ENCODE results near the gene APOBEC2.
"Not testable (repeated sequence)": the region's sequence is repeated elsewhere in the genome, so short reads cannot be mapped to it uniquely, and the experiment has no call there.

APOBEC2 gene

GRCh38 chr6:41053041-41053440, at the start of gene APOBEC2:
Gene APOBEC2 (plus strand): TSS chr6:41053202. CDS start chr6:41053348, 146 bp downstream.
- no peak for DNase-seq (ENCODE audit: low read depth)
- H3K4me3 ChIP-seq (ENCODE audit: low read length): no peak within 1 kb of the TSS
- no peak for TF ChIP-seq CTCF (IDR thresholded peaks at IDR 0.05; ENCODE audit: insufficient read depth, low read depth, low read length, missing control alignments)

- not testable (repeated sequence) for H3K4me3 ChIP-seq (ENCODE audit: low read length)
- DNase-seq (ENCODE audit: low read depth): peak; percentile 65
- peak; percentile 63 for TF ChIP-seq CTCF (IDR thresholded peaks at IDR 0.05; ENCODE audit: insufficient read depth, low read depth, low read length, missing control alignments)
Observed at GRCh38 chr6:41006217-41006616, 46.8 kb upstream of the APOBEC2 start.

DNA sequence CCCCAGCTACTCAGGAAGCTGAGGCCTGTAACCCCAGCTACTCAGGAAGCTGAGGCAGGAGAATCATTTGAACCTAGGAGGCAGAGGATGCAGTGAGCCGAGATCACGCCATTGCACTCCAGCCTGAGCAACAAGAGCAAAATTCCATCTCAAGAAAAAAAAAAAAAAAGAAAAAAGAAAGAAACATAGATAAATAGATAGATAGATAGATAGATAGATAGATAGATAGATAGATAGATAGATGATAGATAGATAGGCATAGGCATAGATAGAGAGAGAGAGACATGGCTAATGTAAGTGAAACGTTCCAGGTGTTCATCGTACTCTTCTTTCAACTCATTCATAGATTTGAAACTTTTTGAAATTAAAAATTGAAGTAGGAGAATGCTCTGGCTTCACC, 46.0 kb upstream of the APOBEC2 start:
- H3K4me3 ChIP-seq (ENCODE audit: low read length); DNase-seq (ENCODE audit: low read depth): not testable (repeated sequence)

DNA sequence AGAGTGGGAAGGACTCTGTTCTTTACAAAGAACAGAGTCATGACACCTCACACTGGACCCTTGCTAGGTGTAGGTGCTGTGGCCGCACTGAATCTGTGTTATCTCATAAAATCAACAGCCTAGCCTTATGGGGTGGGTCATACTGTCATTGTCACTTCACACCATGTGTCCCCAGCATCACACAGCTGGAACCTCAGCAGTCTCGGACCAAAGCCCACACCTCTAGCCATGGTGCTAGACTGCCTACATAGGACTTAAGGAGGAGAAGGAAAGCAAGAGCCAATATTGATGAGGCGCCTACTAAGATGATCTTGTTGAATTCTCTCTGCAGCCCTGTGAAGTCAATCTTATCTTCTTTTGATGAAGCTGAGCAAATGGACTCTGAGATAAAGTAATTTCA, 45.0 kb upstream of the APOBEC2 start:
- TF ChIP-seq CTCF (IDR thresholded peaks at IDR 0.05; ENCODE audit: insufficient read depth, low read depth, low read length, missing control alignments): no peak
- no peak overlapping the region for H3K4me3 ChIP-seq (ENCODE audit: low read length)
- no peak for DNase-seq (ENCODE audit: low read depth)

DNA sequence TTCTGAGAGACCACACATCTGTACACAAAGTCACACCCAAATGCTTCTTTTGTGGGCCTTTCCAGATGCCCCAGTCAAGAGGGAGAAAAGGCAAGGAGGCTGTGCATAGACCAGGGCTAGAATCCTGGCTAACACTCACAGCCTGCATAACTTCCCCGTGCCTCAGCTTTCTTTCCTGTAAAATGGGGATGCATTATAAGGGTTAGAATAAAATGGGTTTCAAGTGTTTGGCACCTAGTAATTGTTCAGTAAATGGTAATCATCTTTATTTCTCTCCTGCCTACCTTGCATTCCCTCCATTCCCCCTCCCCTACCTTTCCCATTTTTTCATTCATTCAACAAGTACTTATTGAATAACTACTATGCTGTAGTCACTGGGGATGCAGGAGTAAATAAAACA, 43.3 kb upstream of the APOBEC2 start:
- no peak for TF ChIP-seq CTCF (IDR thresholded peaks at IDR 0.05; ENCODE audit: insufficient read depth, low read depth, low read length, missing control alignments)

DNA sequence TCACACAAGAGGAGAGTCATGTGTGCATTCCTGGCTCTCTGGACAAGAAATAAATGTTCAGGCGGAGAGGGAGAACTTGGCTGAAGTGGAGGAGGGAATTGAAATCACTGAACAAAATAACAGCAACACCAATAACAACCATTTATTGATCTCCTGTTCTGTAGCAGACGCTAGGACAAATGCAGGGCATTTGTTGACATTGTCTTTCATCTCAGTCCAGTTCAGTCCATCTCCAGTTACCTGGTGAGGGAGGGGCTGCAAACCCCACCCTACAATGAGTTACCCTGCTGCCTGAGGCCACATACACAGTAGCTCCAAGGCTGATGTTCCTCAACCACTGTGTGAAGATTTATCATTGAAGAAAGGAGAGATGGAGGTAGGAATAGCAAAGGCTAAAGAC, 41.3 kb upstream of the APOBEC2 start:
- TF ChIP-seq CTCF (IDR thresholded peaks at IDR 0.05; ENCODE audit: insufficient read depth, low read depth, low read length, missing control alignments): no peak
- H3K4me3 ChIP-seq (ENCODE audit: low read length): no peak overlapping the region
- DNase-seq (ENCODE audit: low read depth): no peak

More for the DNA sequence above, 43.3 kb upstream of the APOBEC2 start:
- H3K4me3 ChIP-seq (ENCODE audit: low read length): no peak overlapping the region
- DNase-seq (ENCODE audit: low read depth): no peak

GRCh38 chr6:41013466-41014153, 39.4 kb upstream of the APOBEC2 start:
- TF ChIP-seq CTCF (IDR thresholded peaks at IDR 0.05; ENCODE audit: insufficient read depth, low read depth, low read length, missing control alignments): no peak
- DNase-seq (ENCODE audit: low read depth): no peak
- no peak overlapping the region for H3K4me3 ChIP-seq (ENCODE audit: low read length)

Measured in epithelial cell of esophagus (primary cell).